DND-41 (cell line): ENCODE results near the gene IL3RA.
"Not testable (repeated sequence)": the region's sequence is repeated elsewhere in the genome, so short reads cannot be mapped to it uniquely, and the experiment has no call there.

Experiments used
- ATAC-seq: fragments of 200-7000 bp; cut with Tn5 transposase; 3 replicates; pipeline ENCODE4 v1.9.1; 2021; ENCODE audit warnings: low read depth; ENCODE audit not compliant: insufficient read depth
- DNase-seq: peaks from one replicate; pipeline ENCODE4 v3.0.0-alpha.2; 2020
- H2AFZ ChIP-seq: 2 replicates; pipeline ENCODE4 v1.6.0; 2012; ENCODE audit warnings: low read depth, low read length
- H3K27ac ChIP-seq: 2 replicates; pipeline ENCODE4 v1.5.1; 2012; ENCODE audit warnings: low read length, inconsistent platforms
- H3K27me3 ChIP-seq: fragments of 200-600 bp; sonication (generic); 2 replicates; pipeline ENCODE4 v1.6.0; 2012; ENCODE audit warnings: low read length, mild to moderate bottlenecking, inconsistent platforms; ENCODE audit not compliant: insufficient read depth, poor library complexity
- H3K36me3 ChIP-seq: 2 replicates; pipeline ENCODE4 v1.5.1; 2012; ENCODE audit warnings: low read length, inconsistent platforms; ENCODE audit not compliant: insufficient read depth
- H3K4me1 ChIP-seq: 2 replicates; pipeline ENCODE4 v1.5.1; 2012; ENCODE audit warnings: mild to moderate bottlenecking, low read length; ENCODE audit not compliant: insufficient read depth
- H3K4me2 ChIP-seq: 2 replicates; pipeline ENCODE4 v1.6.0; 2012; ENCODE audit warnings: mild to moderate bottlenecking, moderate library complexity, low read length, inconsistent platforms; ENCODE audit not compliant: insufficient read depth
- H3K4me3 ChIP-seq, 2 experiments: fragments of 200-600 bp in 1 of 2; shearing (Covaris generic) in 1 of 2; 2 replicates each; pipeline ENCODE4 v1.5.1; 2012 to 2016; ENCODE audit warnings: inconsistent platforms in 2 of 2, low read length in 2 of 2, mild to moderate bottlenecking in 2 of 2, low read depth in 1 of 2, moderate library complexity in 1 of 2
- H3K79me2 ChIP-seq: 2 replicates; pipeline ENCODE4 v1.6.0; 2012; ENCODE audit warnings: low read length, inconsistent platforms; ENCODE audit not compliant: insufficient read depth
- H3K9ac ChIP-seq: 2 replicates; pipeline ENCODE4 v1.6.0; 2012; ENCODE audit warnings: low read depth, mild to moderate bottlenecking, inconsistent platforms, low read length, moderate library complexity
- H3K9me3 ChIP-seq: 2 replicates; pipeline ENCODE4 v1.5.1; 2012; ENCODE audit warnings: low read length, moderate library complexity, mild to moderate bottlenecking, inconsistent platforms; ENCODE audit not compliant: insufficient read depth, severe bottlenecking
- H4K20me1 ChIP-seq: 2 replicates; pipeline ENCODE4 v1.6.0; 2012; ENCODE audit warnings: low read length; ENCODE audit not compliant: insufficient read depth
- EZH2 ChIP-seq: IDR thresholded peaks from 3 replicates; pipeline ENCODE4 v1.6.1; 2012; ENCODE audit warnings: borderline replicate concordance, low read depth, mild to moderate bottlenecking, moderate library complexity, low read length, inconsistent platforms; ENCODE audit not compliant: severe bottlenecking
- TF ChIP-seq, protein P1 (sequence below): IDR thresholded peaks from 2 replicates; pipeline ENCODE4 v1.5.1; 2012; ENCODE audit warnings: borderline replicate concordance, low read length, moderate library complexity, mild to moderate bottlenecking; ENCODE audit not compliant: poor library complexity, severe bottlenecking; ENCODE audit errors: extremely low read depth

The IL3RA gene

GRCh38 chrX:1341545-1342184 lies 5.1 kb downstream of the IL3RA start:
- ATAC-seq (no peak), DNase-seq (no peak)
- Histone ChIP-seq H2AFZ (no peak overlapping the region), H3K36me3 (no peaks in the 10 kb centered on the region), H3K9ac (no peak overlapping the region), H3K4me3 (no peak overlapping the region), H3K27me3 (no peaks in the 10 kb centered on the region), H3K4me2 (no peak overlapping the region), H3K4me1 (no peaks in the 10 kb centered on the region), H3K27ac (no peak overlapping the region), H4K20me1 (no peaks in the 10 kb centered on the region), H3K9me3 (peaks cover 4% of the 10 kb centered on the region), H3K79me2 (no peaks in the 10 kb centered on the region)
- TF ChIP-seq, protein P1, sequence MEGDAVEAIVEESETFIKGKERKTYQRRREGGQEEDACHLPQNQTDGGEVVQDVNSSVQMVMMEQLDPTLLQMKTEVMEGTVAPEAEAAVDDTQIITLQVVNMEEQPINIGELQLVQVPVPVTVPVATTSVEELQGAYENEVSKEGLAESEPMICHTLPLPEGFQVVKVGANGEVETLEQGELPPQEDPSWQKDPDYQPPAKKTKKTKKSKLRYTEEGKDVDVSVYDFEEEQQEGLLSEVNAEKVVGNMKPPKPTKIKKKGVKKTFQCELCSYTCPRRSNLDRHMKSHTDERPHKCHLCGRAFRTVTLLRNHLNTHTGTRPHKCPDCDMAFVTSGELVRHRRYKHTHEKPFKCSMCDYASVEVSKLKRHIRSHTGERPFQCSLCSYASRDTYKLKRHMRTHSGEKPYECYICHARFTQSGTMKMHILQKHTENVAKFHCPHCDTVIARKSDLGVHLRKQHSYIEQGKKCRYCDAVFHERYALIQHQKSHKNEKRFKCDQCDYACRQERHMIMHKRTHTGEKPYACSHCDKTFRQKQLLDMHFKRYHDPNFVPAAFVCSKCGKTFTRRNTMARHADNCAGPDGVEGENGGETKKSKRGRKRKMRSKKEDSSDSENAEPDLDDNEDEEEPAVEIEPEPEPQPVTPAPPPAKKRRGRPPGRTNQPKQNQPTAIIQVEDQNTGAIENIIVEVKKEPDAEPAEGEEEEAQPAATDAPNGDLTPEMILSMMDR, result no peak
- TF ChIP-seq EZH2, result no peak

- not testable (repeated sequence) for H3K4me3 ChIP-seq, ATAC-seq, H2AFZ ChIP-seq, H3K4me2 ChIP-seq, H3K27me3 ChIP-seq, H3K79me2 ChIP-seq, H3K27ac ChIP-seq, H4K20me1 ChIP-seq, H3K4me1 ChIP-seq, H3K36me3 ChIP-seq, DNase-seq, H3K9me3 ChIP-seq, H3K9ac ChIP-seq
These were observed 13.0 kb downstream of the IL3RA start for GRCh38 chrX:1349606-1350005.

GRCh38 chrX:1351981-1352714 lies 15.6 kb downstream of the IL3RA start:
- H2AFZ ChIP-seq, result no peak overlapping the region
- ATAC-seq (peak; percentile 12; the same call in 1 of the 3 replicates), DNase-seq (no peak)

More at GRCh38 chrX:1351981-1352714, 15.6 kb downstream of the IL3RA start:
- no peaks in the 10 kb centered on the region for H3K36me3 ChIP-seq
- H3K4me2 ChIP-seq, result no peak overlapping the region
- H3K4me1 ChIP-seq, result no peaks in the 10 kb centered on the region
- H3K79me2 ChIP-seq, result no peaks in the 10 kb centered on the region
- H3K4me3 ChIP-seq, result no peak overlapping the region
- H4K20me1 ChIP-seq, result no peaks in the 10 kb centered on the region
- no peak overlapping the region for H3K27ac ChIP-seq
- TF ChIP-seq, protein P1, result no peak
- TF ChIP-seq EZH2, result no peak
- H3K9ac ChIP-seq, result no peak overlapping the region
- no peaks in the 10 kb centered on the region for H3K27me3 ChIP-seq
- no peaks in the 10 kb centered on the region for H3K9me3 ChIP-seq
